Heart left ventricle (tissue), 13 donors: ENCODE results near the gene DMD.

ENCODE experiments used
- POLR2A ChIP-seq, 2 donors: fragments of 450-650 bp; IDR thresholded peaks; one replicate each; pipeline ENCODE4 v1.6.1; 2017; ENCODE audit warnings: antibody characterized with exemption in 2 of 2, mild to moderate bottlenecking in 2 of 2, moderate library complexity in 2 of 2
- TF ChIP-seq, protein P1 (sequence below), 12 donors: fragments of 200-600 bp; sonication (generic) in 4 of 12; IDR thresholded peaks; one replicate each; pipeline versions ENCODE4 v1.5.0 to v1.8.0; 2018 to 2022; ENCODE audit warnings: antibody characterized with exemption in 12 of 12, mild to moderate bottlenecking in 5 of 12
- donor health status: ischemic (EF 13 %, LVEDD 7.1; RV severe dilation, severe dysfunction).
- donor health status: DM: no; HTN: yes; CAD: no.
- donor health status: DM: no; HTN: no; CAD: no.
- donor health status: ischemic (EF 25% LVEDD 6.9; RV normal size, moderate dysfunction).
- donor health status: ischemic (EF 25% LVEDD 5.7; RV mildly dilated, moderate dysfunction).
- donor health status: ischemic (EF 35%, LVEDD 5.7; RV mildly dilated, moderate dysfunction).
- donor health status: nonischemic (EF 11% LVEDD 7.7; RV severe dilation, severe dysfunction).
- donor health status: DM: yes; HTN: yes; CAD: no.
- donor health status: PGD.
- donor health status: ischemic (EF 29% LVEDD 5.4; RV normal size, mild dysfunction).
- donor health status: nonischemic (EF 23%, LVEDD 6.1; RV moderate dilation, normal function).

GRCh38 chrX:31820430-31821210 lies 1390.7 kb downstream of the DMD start:
- TF ChIP-seq, protein P1, sequence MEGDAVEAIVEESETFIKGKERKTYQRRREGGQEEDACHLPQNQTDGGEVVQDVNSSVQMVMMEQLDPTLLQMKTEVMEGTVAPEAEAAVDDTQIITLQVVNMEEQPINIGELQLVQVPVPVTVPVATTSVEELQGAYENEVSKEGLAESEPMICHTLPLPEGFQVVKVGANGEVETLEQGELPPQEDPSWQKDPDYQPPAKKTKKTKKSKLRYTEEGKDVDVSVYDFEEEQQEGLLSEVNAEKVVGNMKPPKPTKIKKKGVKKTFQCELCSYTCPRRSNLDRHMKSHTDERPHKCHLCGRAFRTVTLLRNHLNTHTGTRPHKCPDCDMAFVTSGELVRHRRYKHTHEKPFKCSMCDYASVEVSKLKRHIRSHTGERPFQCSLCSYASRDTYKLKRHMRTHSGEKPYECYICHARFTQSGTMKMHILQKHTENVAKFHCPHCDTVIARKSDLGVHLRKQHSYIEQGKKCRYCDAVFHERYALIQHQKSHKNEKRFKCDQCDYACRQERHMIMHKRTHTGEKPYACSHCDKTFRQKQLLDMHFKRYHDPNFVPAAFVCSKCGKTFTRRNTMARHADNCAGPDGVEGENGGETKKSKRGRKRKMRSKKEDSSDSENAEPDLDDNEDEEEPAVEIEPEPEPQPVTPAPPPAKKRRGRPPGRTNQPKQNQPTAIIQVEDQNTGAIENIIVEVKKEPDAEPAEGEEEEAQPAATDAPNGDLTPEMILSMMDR (IDR thresholded peaks at IDR 0.05), result no peak
- no peak for TF ChIP-seq POLR2A (IDR thresholded peaks at IDR 0.05)
